ENCODE measurements around the gene SLC45A1.

SLC45A1 gene

DNA sequence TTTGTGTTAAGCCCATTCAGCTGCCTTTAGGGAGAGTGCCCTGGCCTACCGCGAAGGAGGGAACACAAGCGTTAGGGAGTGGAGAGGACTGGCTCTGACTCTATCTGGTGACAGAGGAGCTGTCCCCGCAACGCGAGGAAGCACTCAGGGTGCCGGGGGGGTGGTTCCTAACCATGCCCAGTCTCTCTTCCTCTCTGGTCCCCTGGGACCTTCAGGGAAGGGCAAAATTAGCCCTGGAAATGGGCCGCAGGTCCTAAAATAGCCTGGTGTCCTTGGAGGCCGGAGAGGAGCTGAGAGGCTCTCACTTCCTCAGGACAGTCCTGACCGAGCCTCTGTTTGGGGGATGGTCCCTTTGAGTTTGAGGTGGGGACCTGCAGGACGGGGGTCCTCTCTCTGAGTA, 5.8 kb downstream of the SLC45A1 start:
- Mint-ChIP-seq H3K9me3 (ENCODE audit: low read depth) (no peaks in the 10 kb centered on the region), H3K36me3 (no peaks in the 10 kb centered on the region), H3K27me3 (no peaks in the 10 kb centered on the region), H3K27ac (no peak overlapping the region), H3K4me1 (ENCODE audit: low read depth) (peaks cover under 1% of the 10 kb centered on the region), H3K4me3 (no peak overlapping the region)

DNA sequence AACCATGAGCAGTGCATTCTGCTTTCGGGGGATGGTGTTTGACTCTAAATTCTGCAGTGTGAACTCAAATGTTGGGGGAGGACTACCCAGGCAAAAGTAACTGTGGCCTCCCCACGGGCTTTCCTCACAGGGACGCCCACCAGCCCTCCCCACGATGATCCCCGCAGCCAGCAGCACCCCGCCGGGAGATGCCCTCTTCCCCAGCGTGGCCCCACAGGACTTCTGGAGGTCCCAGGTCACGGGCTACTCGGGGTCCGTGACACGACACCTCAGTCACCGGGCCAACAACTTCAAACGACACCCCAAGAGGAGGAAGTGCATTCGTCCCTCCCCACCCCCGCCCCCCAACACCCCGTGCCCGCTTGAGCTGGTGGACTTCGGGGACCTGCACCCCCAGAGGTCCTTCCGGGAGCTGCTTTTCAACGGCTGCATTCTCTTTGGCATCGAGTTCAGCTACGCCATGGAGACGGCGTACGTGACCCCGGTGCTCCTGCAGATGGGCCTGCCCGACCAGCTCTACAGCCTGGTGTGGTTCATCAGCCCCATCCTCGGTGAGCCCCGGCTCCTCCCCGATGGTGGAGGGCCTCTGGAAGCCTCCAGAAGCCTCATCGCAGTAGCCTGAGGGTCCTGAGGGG, 6.4 kb downstream of the SLC45A1 start:
- H3K4me3 Mint-ChIP-seq = no peak overlapping the region
- H3K9me3 Mint-ChIP-seq (ENCODE audit: low read depth) = no peaks in the 10 kb centered on the region
- H3K4me1 Mint-ChIP-seq (ENCODE audit: low read depth) = no peaks in the 10 kb centered on the region
- no peaks in the 10 kb centered on the region for H3K36me3 Mint-ChIP-seq
- no peak overlapping the region for H3K27ac Mint-ChIP-seq
- H3K27me3 Mint-ChIP-seq = no peaks in the 10 kb centered on the region

DNA sequence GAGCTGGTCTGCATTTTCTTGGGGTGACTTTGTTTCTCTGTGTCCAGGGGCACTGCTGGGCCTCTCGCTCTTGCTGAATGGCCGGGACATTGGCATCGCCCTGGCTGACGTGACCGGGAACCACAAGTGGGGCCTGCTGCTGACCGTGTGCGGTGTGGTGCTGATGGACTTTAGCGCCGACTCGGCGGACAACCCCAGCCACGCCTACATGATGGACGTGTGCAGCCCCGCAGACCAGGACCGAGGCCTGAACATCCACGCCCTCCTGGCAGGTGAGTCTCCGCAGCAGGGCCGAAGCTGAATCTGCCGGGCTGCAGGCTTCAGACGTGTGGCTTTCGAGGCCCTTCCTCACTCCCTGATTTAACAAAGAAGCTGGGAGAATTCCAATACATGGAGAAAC, 7.9 kb downstream of the SLC45A1 start:
- H3K36me3 Mint-ChIP-seq = no peaks in the 10 kb centered on the region
- H3K27me3 Mint-ChIP-seq = no peaks in the 10 kb centered on the region
- no peak overlapping the region for H3K4me3 Mint-ChIP-seq
- no peaks in the 10 kb centered on the region for H3K9me3 Mint-ChIP-seq (ENCODE audit: low read depth)
- no peak overlapping the region for H3K27ac Mint-ChIP-seq
- H3K4me1 Mint-ChIP-seq (ENCODE audit: low read depth) = no peaks in the 10 kb centered on the region

DNA sequence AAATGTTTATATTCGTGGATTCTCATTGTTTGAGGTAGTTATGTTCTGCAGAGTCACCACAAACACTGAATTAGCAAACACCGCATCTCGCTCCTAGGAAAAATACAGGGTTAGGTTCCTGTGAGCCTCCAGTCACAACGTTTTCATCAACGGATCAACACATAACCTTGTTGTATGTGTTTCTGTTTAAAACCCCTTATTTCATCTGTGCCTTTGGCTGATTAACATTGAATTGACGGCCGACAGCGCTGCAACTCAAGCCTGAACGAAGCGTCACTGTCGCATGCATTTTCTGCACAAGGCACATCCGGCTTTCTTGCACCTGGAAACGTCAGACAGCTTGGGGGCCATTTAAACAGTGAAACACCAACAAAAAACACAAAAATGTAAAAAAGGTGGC, 8.4 kb downstream of the SLC45A1 start:
- no peak overlapping the region for H3K27ac Mint-ChIP-seq
- no peaks in the 10 kb centered on the region for H3K9me3 Mint-ChIP-seq (ENCODE audit: low read depth)
- H3K4me1 Mint-ChIP-seq (ENCODE audit: low read depth) = no peaks in the 10 kb centered on the region
- H3K36me3 Mint-ChIP-seq = no peaks in the 10 kb centered on the region
- H3K27me3 Mint-ChIP-seq = no peaks in the 10 kb centered on the region
- H3K4me3 Mint-ChIP-seq = no peak overlapping the region

DNA sequence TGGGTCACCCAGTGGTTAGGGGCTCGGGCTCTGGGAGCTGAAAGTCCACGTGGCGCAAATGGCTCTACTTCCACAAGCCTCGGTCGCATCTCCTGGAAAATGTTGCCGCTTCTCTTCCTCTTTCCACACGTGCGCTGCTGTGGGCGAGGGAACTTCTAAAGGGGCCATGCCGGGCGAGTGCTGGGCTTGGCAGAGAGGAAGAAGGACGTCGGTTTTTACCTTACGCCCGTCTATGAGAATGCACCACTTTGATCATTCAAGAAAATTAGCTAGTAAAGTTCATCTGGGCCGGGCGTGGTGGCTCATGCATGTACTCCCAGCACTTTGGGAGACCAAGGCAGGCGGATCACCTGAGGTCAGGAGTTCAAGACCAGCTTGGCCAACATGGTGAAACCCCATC, 10.4 kb downstream of the SLC45A1 start:
- no peak overlapping the region for H3K27ac Mint-ChIP-seq
- no peak overlapping the region for H3K4me3 Mint-ChIP-seq
- H3K27me3 Mint-ChIP-seq = no peaks in the 10 kb centered on the region
- H3K4me1 Mint-ChIP-seq (ENCODE audit: low read depth) = no peaks in the 10 kb centered on the region
- no peaks in the 10 kb centered on the region for H3K9me3 Mint-ChIP-seq (ENCODE audit: low read depth)
- no peaks in the 10 kb centered on the region for H3K36me3 Mint-ChIP-seq

DNA sequence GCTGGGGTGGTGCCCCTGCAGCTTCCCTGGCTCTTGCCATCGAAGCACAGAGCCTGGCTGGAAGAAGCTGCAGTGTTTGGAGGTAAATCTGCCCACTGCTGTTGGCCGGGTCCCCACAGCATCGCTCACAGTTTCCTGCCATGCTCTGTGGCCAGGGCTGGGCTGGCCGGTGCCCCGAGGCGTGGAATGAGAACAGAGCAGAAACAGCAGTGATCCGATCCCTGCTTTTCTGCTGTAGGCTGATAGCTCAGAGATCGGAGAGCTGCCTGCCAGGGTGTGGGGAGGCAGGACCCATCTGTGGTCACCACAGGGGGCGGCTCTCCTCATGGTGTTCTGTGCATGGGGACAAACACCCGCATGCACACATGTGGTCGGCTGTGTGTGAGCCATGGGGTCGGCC, 11.5 kb downstream of the SLC45A1 start:
- no peak overlapping the region for H3K4me3 Mint-ChIP-seq

DNA sequence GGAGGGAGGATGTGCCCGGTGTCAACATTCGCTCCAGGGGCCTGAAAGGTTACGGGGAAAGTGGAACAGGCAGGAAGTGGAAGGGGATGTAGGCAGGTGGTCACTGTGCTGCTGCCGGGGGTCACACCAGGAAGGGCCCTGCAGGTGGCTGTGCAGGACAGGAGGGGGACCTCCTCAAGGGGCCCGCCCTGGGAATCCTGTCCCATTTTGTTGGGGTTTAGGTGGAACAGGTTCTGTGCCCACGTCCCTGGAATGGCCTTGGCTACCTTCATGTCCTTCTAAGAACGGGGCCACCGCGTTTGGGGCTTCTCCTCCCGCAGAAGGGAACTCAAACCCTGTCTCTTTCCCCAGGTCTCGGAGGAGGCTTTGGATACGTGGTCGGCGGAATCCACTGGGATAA, 11.9 kb downstream of the SLC45A1 start:
- no peaks in the 10 kb centered on the region for H3K36me3 Mint-ChIP-seq
- no peak overlapping the region for H3K27ac Mint-ChIP-seq
- H3K4me3 Mint-ChIP-seq = no peak overlapping the region
- no peaks in the 10 kb centered on the region for H3K4me1 Mint-ChIP-seq (ENCODE audit: low read depth)
- no peaks in the 10 kb centered on the region for H3K27me3 Mint-ChIP-seq
- H3K9me3 Mint-ChIP-seq (ENCODE audit: low read depth) = no peaks in the 10 kb centered on the region

More for the DNA sequence above, 11.5 kb downstream of the SLC45A1 start:
- Mint-ChIP-seq H3K9me3 (ENCODE audit: low read depth) (no peaks in the 10 kb centered on the region), H3K36me3 (no peaks in the 10 kb centered on the region), H3K27ac (no peak overlapping the region), H3K27me3 (no peaks in the 10 kb centered on the region), H3K4me1 (ENCODE audit: low read depth) (no peaks in the 10 kb centered on the region)

DNA sequence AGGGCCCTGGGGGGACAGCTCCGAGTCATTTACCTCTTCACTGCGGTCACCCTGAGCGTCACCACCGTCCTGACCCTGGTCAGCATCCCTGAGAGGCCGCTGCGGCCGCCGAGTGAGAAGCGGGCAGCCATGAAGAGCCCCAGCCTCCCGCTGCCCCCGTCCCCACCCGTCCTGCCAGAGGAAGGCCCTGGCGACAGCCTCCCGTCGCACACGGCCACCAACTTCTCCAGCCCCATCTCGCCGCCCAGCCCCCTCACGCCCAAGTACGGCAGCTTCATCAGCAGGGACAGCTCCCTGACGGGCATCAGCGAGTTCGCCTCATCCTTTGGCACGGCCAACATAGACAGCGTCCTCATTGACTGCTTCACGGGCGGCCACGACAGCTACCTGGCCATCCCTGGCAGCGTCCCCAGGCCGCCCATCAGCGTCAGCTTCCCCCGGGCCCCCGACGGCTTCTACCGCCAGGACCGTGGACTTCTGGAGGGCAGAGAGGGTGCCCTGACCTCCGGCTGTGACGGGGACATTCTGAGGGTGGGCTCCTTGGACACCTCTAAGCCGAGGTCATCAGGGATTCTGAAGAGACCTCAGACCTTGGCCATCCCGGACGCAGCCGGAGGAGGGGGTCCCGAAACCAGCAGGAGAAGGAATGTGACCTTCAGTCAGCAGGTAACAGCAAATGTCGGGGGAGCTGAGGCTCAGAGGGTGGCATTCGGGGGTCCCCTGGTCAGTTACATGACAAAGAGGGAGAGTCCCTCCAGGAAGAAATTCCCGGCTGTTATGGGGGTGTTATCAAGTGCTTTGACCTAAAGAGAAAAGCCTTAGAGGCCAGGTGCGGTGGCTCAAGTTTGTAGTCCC, 12.6 kb downstream of the SLC45A1 start:
- Mint-ChIP-seq H3K4me3 (no peak overlapping the region), H3K27ac (no peak overlapping the region), H3K27me3 (no peaks in the 10 kb centered on the region), H3K9me3 (ENCODE audit: low read depth) (no peaks in the 10 kb centered on the region), H3K4me1 (ENCODE audit: low read depth) (no peaks in the 10 kb centered on the region), H3K36me3 (no peaks in the 10 kb centered on the region)

DNA sequence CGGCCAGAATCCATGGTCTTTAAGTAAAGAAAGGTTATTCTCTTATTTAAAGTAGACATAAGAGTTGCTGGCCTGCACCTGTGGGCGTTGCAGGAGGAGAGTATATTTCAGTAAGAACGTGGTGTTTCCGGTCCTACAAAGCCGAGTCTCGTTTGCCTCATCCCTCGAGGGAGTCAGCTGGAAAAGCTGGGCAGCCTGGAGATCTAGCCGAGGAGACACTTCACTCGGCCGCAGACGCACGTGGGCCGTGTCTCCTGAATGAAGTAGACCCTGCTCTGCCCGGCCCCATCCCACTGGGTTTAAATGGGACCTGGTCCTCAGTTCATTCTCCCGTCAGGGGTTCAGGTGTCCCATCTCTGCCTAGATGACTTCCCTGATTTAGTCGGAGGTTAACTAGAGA, 14.9 kb downstream of the SLC45A1 start:
- no peaks in the 10 kb centered on the region for H3K9me3 Mint-ChIP-seq (ENCODE audit: low read depth)
- H3K36me3 Mint-ChIP-seq = peaks cover 2% of the 10 kb centered on the region
- no peaks in the 10 kb centered on the region for H3K27me3 Mint-ChIP-seq
- no peak overlapping the region for H3K4me3 Mint-ChIP-seq
- H3K4me1 Mint-ChIP-seq (ENCODE audit: low read depth) = no peaks in the 10 kb centered on the region
- no peak overlapping the region for H3K27ac Mint-ChIP-seq

DNA sequence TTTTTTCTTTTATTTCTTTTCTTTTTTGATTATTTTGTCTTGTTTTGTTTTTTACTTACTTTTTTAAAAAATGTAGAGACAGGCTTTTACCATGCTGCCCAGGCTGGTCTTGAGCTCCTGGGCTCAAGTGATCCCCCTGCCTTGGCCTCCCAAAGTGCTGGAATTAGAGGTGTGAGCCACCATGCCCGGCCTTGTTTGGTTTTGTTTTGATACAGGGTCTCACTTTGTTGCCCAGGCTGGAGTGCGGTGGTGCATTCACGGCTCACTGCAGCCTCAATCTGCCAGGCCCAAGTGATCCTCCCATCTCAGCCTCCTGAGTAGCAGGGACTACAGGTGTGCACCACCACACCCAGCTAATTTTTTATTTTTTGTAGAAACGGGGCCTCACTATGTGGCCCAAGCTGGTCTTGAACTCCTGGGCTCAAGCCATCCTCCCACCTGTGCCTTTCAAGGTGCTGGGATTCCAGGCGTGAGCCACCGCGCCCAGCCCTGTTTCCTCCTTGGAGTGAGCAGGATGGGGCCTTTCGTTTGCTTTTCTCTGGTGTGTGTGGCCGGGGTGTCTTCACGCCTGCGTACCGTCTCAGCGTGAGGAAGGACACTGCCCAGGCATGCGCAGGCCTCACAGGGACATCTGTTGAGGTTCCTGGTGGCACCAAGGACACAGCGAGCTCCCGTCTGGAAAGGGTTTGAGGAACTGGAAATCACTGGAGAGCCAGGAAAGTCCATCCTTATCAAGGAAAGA, 15.5 kb downstream of the SLC45A1 start:
- Mint-ChIP-seq H3K27me3 (no peaks in the 10 kb centered on the region), H3K9me3 (ENCODE audit: low read depth) (no peaks in the 10 kb centered on the region), H3K4me3 (no peak overlapping the region), H3K27ac (no peak overlapping the region), H3K36me3 (peaks cover 2% of the 10 kb centered on the region), H3K4me1 (ENCODE audit: low read depth) (no peaks in the 10 kb centered on the region)

DNA sequence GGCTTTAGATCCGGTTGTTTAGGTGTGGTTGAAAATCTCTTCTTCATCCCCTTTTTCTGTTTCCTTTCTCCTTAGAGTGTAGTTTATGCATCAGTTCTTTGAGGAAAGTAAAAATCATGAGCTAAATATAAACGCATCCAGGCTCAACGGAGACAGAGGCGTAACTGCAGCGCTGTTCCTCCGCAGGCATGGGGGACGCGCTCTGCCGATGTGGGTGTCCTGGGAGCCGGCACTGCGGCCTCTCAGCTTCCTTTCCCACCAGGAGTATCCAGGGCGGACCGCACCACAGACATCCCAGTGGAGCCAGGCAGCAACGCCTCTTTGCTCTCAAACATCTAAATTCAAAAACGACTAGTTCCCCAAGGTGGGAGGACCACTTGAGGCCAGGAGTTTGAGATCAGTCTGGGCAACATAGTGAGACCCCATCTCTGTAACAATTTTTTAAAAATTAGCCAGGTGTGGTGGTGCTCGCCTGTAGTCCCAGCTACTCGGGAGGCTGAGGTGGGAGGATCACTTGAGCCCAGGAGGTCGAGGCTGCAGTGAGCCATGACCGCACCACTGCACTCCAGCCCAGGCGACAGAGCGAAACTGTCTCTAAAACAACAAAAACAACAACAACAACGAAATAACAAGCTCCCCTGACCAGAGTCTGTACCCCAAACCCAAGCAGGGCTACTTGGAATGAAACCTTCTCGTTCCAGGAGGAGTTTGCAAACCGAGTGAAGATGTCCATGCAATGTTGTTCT, 16.4 kb downstream of the SLC45A1 start:
- Mint-ChIP-seq H3K36me3 (peaks cover 2% of the 10 kb centered on the region), H3K9me3 (ENCODE audit: low read depth) (no peaks in the 10 kb centered on the region), H3K4me1 (ENCODE audit: low read depth) (no peaks in the 10 kb centered on the region), H3K27me3 (no peaks in the 10 kb centered on the region), H3K27ac (no peak overlapping the region), H3K4me3 (no peak overlapping the region)

DNA sequence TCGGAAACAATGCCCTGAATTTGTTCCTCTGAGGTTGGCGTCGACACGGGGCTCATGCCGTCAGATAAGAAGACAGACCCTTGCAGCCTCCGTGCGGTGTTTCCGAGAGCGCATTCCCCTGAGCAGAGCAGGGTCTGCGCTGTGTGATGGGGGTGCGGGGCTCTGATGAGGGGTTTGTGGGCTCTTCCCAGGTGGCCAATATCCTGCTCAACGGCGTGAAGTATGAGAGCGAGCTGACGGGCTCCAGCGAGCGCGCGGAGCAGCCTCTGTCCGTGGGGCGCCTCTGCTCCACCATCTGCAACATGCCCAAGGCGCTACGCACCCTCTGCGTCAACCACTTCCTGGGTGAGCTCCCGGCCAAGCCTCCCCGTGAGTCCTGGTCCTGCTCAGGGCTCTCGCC, 17.3 kb downstream of the SLC45A1 start:
- Mint-ChIP-seq H3K4me3 (no peak overlapping the region), H3K36me3 (peaks cover 2% of the 10 kb centered on the region), H3K4me1 (ENCODE audit: low read depth) (no peaks in the 10 kb centered on the region), H3K27ac (no peak overlapping the region), H3K9me3 (ENCODE audit: low read depth) (no peaks in the 10 kb centered on the region), H3K27me3 (no peaks in the 10 kb centered on the region)

DNA sequence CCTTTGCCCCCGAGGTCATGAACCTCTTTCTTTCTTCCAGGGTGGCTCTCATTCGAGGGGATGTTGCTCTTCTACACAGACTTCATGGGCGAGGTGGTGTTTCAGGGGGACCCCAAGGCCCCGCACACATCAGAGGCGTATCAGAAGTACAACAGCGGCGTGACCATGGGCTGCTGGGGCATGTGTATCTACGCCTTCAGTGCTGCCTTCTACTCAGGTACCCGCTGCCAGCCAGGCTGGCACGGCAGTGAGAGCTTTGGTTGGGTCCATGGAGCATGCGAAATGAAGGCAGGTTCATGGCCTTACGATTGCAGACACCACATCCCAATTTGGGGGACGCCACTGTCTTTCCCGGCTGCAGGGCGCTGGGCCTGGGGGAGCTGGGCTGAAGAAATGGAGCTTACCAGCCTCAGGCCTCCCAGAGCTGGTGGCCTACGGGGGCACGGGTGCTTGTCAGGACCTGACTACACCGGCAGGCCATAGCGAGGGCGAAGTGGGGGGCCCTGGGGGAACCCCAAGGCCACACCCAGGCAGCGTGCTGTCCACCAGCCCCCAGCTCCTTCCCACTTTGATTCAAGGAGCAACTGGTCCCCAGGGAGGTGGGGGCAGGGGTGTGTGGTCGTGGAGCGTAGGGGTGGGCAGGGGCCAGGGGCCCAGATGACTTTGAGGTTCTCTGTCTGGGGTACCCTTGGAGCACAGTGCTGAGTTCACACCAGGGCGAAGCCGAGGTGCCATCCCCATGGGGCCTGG, 20.0 kb downstream of the SLC45A1 start:
- Mint-ChIP-seq H3K27me3 (no peaks in the 10 kb centered on the region), H3K27ac (no peak overlapping the region), H3K4me3 (no peak overlapping the region), H3K36me3 (peaks cover 4% of the 10 kb centered on the region), H3K9me3 (ENCODE audit: low read depth) (no peaks in the 10 kb centered on the region), H3K4me1 (ENCODE audit: low read depth) (no peaks in the 10 kb centered on the region)

DNA sequence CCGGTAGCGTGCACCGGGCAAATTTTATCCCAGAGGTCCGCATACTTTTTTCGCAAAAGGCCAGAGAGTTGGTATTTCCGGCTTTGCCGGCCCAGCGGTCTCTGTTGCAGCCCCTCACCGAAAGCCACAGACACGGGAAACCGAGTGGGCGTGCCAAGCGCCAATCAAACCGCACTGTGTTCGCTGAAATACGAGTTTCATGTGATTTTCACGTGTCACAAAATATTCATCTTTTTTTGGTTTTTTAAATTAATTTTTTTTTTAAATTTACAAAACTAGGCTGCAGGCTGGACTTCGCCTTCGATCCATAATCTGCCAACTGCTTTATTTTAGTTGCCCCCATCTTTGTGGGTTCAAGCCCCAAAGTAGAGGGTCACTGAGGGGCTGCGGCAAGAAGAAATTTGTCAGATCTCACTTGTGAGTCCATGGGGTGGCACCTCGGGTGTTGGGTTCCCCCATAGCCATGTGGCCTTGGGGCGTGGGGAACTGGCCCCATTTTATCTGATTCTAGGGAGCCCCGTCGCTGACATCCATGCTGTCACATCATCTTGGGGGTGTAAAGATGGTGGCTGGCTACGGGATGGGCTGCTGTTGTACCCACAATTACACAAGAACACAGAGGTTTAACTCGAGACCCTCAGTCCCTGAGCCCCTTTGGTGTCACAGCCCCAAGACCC, 20.8 kb downstream of the SLC45A1 start:
- Mint-ChIP-seq H3K9me3 (ENCODE audit: low read depth) (no peaks in the 10 kb centered on the region), H3K4me3 (no peak overlapping the region), H3K27me3 (no peaks in the 10 kb centered on the region), H3K27ac (no peak overlapping the region), H3K4me1 (ENCODE audit: low read depth) (no peaks in the 10 kb centered on the region), H3K36me3 (peaks cover 4% of the 10 kb centered on the region)

Measured in activated naive CD8-positive, alpha-beta T cell (primary cell).